HG03378 (cell line): ENCODE data around the gene GRAMD1A.
"Not testable (repeated sequence)": the region's sequence is repeated elsewhere in the genome, so short reads cannot be mapped to it uniquely, and the experiment has no call there.

Source experiments
- ATAC-seq: cut with Tn5 transposase; IDR thresholded peaks from one replicate; pipeline ENCODE4 v1.9.1; 2021; ENCODE audit warnings: mild to moderate bottlenecking, moderate library complexity; ENCODE audit not compliant: unreplicated experiment

Gene GRAMD1A

DNA sequence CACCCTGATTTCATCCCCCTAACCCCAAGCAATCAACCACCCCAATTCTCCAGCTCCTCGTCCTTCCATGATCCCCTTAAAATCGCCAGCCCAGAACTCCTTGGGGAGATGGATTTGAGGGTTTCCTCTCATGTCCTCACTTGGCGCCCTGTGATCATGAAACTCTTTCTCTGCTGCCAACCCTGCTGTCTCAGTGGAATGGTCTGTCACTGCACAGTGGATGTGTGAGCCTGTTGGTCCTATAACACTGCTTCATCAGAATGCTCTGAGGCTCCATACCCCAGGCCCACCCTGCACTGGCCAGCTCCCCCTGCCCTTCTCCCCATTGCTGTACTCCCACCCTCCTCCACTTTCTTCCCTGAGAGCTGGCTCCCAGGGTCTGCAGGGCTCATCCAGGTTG is 23.5 kb upstream of the GRAMD1A start:
- no peak for ATAC-seq

DNA sequence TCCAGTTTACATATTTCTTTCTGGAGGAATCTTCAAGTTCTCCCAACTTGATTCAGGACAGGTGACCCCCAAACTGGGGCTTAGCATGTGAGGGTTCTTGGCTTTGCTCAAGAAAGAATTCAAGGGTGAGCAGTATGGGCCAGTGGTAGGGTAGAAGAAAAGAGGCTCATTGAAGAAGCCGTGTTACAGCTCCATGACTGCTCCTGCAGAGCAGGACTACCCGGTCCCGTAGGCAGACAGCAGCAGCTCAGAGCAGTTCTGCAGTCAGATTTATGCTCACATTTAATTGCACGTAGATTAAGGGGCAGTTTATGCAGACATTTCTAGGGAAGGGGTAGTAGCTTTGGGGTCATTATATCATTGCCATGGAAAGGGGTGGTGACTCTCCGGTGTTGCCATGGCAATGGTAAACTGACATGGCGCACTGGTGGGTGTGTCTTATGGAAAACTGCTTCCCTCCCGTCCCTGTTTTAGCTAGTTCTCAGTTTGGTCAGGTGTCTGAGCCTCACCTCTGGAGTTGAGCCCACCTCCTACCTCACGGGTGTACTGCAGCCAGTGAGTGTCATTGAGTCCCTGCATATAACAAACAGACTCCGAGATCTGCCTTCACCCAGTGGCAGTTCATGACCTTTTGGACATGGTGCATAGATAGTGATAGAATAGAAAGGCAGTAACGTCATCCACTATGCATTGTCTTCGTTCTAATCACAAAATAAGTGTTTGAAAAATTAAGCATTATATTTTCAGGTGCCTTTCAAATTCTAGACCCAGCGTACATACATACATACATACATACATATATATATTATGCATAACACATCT is 20.1 kb upstream of the GRAMD1A start:
- no peak for ATAC-seq

DNA sequence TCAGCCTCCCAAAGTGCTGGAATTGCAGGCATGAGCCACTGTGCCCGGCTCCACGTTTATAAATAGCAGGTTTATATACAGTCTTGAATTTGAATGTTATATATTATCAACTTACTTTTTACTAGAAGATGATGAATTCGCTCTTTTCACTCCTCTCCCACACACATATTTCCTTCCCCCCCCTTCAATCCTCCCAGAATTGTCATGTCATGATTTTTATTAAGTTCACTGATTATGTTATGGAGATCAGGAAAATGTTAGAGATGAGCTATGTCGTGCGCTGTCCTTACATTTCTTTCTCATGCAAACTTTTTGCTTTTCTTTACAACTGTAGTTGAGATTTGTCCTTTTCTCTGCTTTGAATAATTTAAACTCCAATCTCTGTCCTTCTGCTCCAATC is 17.8 kb upstream of the GRAMD1A start:
- ATAC-seq, result no peak

DNA sequence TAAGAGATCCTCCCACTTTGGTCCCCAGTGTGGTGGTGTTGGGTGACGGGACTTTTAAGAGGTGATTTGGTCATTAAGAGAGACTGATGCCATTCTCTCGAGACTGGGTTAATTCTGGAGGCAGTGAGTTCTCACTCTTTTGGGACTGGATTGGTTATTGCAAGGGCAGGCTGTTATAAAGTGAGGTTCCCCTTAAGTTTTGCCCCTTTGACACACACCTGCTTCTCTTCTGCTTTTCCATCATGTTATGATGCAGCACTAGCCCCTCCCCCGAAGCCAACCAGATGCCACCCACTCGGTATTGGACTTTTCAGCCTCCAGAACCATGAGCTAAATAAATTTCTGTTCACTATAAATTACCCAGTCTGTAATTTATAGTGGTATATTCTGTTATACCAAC is 16.3 kb upstream of the GRAMD1A start:
- ATAC-seq, result no peak

DNA sequence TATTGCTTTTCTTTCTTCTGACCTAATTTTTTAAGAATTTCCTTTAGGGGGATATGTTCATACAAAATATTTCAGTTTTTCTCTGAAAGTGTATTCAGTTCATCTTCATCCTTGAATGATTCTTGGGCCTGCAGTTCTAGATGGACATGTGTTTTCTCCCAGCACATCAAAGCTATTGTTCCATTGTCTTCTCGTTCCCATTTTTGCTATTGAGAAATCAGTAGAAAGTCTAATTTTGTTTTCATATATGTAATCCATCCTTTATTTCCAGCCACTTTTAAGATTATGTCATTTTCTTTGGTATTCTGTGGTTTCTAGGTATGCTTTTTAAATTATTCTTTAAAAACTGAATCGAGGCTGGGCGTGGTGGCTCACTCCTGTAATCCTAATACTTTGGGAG is 15.8 kb upstream of the GRAMD1A start:
- ATAC-seq, result no peak

DNA sequence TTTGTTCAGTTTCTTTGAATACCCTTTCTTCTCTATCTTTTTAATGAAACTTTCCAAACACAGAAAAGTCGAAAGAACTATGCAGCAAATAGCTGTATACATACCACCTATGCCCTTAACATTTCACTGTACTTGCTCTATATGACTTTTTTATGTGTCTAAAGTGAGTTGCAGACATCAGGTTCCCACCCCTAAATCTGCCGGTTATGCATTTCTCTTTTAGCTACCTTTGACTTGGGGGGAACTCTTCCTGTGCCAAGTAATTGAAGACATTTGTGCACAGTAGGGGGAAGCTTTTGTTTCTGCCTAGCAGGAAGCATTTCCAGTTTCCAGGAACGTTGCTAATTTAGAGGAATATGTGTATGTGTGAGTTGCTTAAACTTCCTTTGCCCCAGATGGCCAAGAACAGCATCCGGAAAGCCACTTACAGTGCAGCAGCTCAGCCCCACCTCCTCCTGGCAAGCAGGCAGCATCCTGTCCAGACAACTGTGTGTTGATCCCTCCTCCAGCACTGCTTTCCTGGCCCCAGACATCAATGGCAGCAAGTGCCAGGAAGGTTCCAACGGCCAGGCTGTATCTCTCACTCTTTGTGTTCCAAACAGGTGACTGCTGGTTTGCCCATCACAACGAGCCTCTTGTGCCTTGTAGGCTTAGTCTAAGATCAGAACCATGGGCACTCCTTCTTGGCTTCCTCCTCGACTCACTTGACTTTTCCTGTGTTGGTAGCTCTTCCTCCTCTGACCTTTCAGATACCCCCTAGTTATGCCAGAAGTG is 14.7 kb upstream of the GRAMD1A start:
- no peak for ATAC-seq

DNA sequence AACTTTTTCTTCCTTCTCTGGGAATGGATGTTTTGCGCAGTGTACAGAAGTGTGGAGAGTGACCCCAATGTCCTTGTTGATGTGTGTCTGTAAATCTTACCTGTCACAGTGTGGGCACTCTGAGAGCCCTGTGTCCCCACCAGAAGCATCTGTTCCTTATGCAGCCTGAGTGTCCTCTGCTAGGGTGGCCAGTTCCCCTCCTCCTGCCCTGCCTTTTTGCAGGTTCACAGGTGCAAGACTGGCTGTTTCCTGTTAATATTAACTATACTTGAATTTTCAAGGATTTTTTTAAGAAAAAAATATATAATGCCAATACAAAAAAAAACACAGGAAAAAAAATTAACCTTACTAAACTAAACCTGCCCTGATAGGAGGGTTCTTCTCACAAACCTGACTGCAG is 12.0 kb upstream of the GRAMD1A start:
- ATAC-seq, result no peak

DNA sequence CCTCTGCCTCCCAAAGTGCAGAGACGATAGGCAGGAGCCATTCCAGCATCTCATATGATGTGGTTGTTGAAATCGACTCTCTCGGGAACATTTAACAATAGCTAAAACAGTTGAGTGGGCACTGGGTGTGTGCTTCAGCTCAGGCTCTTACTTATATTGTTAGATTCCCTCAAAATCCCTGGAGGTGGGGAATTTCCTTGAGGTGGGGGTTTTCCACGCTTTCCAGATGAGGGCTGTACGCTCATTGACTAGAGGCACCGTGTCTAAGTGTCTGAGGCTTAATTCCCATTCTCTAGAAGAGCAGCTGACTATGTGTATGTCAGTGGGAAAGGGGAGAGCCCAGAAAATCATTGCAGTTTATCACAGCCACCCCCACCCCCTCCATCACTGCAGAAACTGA is 10.8 kb upstream of the GRAMD1A start:
- no peak for ATAC-seq

DNA sequence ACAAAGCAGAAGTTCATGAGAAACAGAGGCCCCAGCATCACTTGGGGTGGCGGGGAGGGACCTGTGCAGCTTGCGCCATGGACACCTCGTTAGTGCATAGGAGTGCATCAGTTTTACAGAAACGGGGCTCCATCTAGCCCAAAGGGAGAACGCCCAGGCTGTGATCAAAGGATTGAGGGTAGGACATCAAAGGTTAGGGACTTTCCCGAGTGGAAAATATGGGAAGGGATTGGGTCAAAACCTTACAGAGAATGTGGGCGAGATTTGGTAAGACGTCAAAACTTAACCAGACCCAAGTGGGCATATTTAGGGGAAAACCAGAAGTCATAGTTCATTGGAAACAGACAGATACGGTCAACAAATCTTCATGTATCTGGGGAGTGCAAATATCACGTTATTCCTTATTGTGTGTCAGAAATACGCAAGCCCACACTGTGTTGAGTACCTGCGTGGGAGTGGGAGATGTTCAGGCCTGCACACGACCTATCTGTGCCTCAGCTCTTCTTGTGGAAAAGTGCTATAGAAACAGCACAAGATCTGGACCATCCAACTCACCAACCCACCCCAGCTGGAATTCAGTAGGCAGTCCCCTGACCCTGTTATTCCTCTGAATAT is 9.4 kb upstream of the GRAMD1A start:
- no peak for ATAC-seq

DNA sequence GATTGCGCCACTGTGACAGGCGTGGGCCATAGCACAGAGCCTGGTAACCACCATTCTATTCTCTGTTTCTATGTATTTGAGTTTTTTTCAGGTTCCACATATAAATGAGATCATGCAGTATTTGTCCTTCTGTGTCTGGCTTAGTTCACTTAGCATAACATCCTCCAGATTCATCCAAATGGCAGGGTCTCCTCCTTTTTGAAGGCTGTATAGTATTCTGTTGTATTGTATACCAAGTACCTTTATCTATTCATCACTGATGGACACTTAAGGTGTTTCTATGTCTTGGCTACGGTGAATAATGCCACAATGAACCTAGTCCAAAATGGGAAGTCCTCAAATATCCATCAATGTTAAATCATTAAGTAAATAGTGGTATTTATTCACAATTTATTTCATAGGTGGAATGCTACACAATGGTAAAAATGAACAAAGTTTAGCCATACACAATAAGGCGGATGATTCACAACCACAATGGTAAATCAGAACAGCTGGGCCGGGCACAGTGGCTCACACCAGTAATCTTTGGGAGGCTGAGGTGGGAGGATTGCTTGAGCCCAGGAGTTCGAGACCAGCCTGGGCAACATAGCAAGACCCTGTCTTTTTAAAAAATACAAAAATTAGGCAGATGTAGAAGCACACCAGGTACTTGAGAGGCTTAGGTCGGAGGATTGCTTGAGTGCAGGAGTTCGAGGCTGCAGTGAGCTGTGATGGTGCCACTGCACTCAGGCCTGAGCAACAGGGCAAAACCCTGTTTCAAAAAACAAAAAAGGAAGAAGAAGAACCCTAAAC is 8.4 kb upstream of the GRAMD1A start:
- ATAC-seq, result no peak

DNA sequence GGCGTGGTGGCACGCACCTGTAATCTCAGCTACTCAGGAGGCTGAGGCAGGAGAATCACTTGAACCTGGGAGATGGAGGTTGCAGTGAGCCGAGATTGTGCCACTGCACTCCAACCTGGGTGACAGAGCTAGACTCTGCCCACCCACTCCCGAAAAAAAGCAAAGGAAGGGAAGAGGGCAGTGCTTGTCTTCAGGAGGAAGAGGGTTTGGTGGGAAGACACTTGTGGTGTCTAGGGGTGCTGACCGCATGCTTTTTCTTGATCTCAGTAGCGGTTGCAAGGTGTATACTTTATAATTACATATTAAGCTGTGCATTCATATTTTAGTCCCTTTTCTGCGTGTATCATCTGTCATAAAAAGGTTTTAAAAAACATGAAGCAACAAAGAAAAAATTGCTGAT is 7.5 kb upstream of the GRAMD1A start:
- ATAC-seq, result not testable (repeated sequence)

DNA sequence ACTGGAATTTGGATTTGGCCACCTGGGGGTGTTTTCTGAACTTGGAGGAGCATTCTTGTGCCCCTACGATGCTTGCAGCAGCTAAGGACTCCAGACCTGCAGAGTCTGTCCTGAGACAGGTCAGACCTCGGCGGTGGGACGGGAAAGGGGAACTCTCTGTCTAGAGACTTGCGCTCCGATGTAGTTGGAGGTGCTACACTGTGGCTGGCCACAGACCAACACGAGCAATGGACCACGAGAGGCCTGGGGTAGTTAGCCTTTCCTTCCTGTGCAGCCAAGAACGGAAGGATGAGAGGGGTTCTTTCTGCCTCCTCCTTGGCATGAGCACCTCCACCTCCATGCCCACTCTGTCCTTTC is 5.9 kb upstream of the GRAMD1A start:
- ATAC-seq, result no peak

DNA sequence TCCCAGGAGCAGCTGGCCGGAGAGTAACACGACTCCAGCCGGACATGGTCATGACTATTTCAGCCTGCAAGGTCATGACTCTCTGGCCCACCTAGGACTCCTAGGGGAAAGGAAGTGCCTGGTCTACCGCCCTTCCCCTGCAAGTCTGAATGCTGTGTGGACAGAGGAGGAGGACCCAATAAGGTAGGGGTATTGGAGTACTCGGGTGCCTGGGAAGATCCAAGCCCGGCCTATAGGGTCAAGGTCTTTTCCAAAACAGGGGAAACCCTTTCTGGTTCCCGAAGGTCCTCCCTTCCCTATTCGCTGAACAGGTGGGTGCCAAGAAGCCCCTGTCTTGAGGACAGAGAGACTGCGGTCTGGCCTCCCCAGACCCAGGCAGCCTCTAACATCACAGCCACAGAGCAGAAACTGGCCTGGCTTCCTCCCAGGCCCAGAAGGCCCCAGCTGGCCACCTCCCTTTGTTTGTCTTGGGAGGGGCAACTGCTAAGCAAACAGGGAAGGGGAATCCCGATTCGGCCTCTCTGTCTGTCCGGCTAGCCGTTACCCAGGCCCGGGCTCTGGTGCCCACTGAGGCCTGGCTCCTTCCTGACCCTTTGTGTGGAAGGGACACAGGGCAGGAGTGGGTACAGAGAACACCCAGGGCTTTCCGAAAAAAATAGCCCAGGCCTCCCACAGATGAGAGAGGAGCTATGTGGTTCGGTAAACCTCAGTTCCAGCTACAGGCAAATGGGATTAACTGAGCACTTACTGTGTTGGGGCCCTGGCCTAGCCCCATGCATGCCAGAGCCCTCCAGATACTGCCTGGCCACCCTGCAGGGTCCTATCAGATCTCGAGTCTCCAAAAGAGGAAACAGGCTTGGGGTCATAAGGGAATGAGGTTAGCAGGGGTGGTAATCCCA is 5.2 kb upstream of the GRAMD1A start:
- no peak for ATAC-seq

DNA sequence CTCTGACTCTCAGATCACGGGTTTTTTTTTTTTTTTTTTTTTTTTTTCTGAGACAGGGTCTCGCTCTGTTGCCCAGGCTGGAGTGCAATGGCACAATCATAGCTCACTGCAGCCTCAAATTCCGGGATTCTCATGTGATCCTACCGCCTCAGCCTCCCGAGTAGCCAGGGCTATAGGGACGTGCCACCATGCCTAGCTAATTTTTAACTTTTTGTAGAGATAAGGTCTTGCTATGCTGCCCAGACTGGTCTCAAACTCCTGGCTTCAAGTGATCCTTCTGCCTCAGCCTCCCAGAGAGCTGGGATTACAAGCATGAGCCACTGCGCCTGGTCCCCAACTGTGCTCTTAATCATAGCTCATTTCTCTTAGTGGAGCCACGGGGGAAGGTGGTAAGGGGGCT is 4.6 kb upstream of the GRAMD1A start:
- ATAC-seq, result no peak

DNA sequence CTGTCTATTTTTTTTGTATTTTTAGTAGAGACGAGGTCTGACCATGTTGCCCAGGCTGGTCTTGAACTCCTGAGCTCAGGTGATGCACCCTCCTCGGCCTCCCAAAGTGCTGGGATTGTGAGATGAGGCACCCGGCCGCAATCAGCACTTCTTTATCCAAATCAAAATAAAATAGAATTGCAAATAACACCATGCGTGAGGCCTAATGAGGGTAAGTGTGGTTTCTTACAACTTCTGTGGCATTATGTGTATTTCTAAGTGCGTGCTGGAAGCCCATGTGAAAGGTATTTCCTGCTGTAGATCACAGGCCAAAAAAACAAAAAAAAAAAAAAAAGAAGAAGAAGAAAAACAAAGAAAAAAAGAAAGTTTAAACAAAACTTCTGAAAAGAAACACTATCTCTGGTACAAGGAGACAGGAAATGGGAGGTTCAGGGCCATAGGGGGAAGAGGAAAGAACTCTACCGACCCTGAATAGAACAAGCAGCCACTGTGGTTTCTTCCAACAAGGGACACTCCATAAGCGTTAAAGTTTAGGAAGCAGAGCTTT is 3.0 kb upstream of the GRAMD1A start:
- ATAC-seq, result no peak

DNA sequence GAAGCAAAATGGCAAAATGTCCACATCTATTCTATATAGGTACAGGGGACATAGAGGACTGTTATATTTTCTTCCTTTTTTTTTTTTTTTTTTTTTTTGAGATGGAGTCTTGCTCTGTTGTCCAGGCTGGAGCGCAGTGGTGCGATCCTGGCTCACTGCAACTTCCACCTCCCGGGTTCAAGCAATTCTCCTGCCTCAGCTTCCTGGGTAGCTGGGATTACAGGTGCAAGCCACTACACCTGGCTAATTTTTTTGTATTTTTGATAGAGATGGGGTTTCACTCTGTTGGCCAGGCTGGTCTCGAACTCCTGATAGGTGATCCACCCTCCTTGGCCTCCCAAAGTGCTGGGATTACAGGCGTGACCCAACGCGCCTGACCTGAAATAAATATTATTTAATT is 1.9 kb upstream of the GRAMD1A start:
- ATAC-seq, result not testable (repeated sequence)

DNA sequence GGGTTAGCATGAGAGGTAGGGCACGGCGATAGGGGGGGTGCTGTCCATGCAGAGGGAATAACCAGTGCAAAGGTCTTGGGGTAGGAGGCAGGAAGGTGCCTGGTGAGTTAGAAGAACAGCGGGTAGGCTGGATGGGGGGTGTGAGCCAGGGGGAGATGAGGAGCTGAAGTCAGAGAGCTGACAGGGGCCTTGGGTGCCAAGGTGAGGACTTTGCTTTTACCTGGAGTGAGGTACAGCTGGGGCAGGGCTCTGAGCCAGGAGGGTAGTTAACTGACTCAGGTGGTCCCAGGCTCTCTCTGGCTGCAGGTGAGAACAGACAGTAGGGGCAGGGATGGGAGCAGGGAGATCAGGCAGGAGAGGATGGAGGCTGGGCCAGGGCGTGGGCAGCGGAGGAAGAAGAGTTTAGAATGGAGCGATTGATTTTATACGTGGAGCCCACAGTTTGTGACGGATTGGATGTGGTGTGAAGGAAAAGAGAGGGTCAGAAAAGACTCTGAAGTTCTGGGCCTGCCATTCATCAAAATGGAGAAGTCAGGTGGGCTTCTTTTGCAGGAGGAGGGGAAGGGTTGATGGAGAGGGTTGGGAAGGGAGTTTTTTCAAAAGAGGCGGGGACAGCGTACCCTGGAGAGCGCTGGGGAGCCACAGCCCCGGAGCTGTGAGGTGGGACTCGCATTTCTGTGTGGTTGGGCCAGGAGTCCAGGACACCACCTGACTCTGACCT is 1.2 kb upstream of the GRAMD1A start:
- no peak for ATAC-seq

DNA sequence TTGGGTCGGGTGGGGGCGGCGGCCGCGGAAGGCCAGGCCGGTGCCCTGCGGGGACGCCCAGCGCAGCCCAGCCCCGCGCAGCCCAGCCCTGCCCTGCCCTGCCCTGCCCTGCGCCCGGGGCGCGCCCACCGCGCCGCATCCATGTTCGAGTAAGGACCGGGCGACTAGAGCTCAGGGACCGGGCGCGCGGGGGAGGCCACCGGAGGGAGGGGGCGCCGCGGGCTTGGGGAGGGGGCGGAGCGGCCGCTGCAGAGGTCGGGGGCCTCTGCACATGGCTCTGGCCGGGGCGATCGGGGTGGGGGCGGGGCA is 169 bp downstream of the GRAMD1A start:
- ATAC-seq, result no peak

DNA sequence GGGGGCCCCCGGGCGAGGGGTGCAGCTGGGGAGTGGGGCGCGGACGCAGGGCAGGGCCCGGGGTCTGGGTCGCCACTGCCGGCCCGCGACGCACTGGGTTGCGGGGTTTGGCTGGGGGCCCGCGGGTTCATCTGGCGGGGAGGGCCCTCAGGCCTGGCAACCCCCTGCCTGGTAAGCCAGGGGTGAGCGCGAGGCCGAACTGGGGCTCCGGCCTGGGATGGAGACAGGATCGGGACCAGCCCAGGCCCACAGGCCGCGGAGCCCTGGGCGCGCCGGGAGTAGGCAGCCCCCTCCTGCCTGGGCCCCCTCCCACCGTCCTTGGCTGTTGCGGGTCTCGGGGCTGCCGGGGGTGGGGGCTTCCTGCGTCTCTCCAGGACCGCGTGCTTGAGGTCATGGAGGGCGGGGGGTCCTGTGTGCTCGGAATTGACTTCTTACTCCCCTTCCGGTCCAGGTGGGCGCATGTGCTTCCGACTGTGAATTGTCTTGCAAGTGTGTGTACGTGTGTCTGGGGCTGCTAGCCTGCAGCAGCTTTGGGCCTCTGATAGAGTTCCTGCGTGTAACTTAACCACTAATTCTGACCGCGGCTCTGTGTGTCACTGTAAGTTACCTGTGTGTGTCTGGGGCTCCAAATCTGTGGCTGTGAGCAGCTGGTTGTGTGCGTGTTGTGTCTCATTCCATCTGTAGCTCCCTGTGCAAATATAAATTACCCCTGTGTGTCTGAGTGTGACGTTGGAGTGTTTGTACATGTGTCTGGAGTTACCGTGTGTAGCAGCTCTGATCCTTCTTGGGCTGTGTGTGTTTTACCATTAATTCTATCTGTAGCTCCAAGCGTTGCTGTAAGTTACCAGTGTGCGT is 751 bp downstream of the GRAMD1A start:
- ATAC-seq, result no peak
